HepG2 (cell line): ENCODE measurements around the gene BBLN. TPM values are rescaled to one million over a fixed set of nuclear protein-coding genes. Genes with fewer than 3 reads are reported as not detected.

Experiments used
- ARID5B ChIP-seq: IDR thresholded peaks from 2 replicates; pipeline ENCODE4 v1.4.0; 2020; ENCODE audit warnings: mild to moderate bottlenecking, missing genetic modification reagents
- EZH2 ChIP-seq: conservative IDR thresholded peaks from 2 replicates; pipeline ENCODE4 v1.6.1; 2012; ENCODE audit warnings: mild to moderate bottlenecking, low read depth, low read length, moderate library complexity
- GMEB2 ChIP-seq: IDR thresholded peaks from 2 replicates; pipeline ENCODE4 v1.6.1; 2016; ENCODE audit warnings: missing biosample characterization, missing genetic modification reagents, low read depth
- HINFP ChIP-seq: sonication (generic); formaldehyde crosslinking; IDR thresholded peaks from 2 replicates; pipeline ENCODE4 v1.4.0; 2020; ENCODE audit warnings: low read depth, mild to moderate bottlenecking, missing genetic modification reagents
- HNRNPK ChIP-seq: fragments of 200-400 bp; formaldehyde crosslinking; IDR thresholded peaks from 2 replicates; pipeline ENCODE4 v1.6.1; 2018; ENCODE audit warnings: low read length, low read depth, moderate library complexity, mild to moderate bottlenecking; ENCODE audit not compliant: poor library complexity, severe bottlenecking
- HNRNPUL1 ChIP-seq: fragments of 200-400 bp; formaldehyde crosslinking; IDR thresholded peaks from 2 replicates; pipeline ENCODE4 v1.6.1; 2017; ENCODE audit warnings: low read depth, mild to moderate bottlenecking, low read length, moderate library complexity
- PPARG ChIP-seq: conservative IDR thresholded peaks from 2 replicates; pipeline ENCODE4 v1.6.1; 2016; ENCODE audit warnings: missing biosample characterization, missing genetic modification reagents
- SNAPC5 ChIP-seq: sonication (generic); formaldehyde crosslinking; IDR thresholded peaks from 2 replicates; pipeline ENCODE4 v1.8.1; 2023; ENCODE audit warnings: mild to moderate bottlenecking, missing genetic modification reagents, borderline replicate concordance
- TMF1 ChIP-seq: sonication (generic); formaldehyde crosslinking; IDR thresholded peaks from 2 replicates; pipeline ENCODE4 v1.8.1; 2022; ENCODE audit warnings: low read depth, missing genetic modification reagents
- ZBTB21 ChIP-seq: sonication (generic); formaldehyde crosslinking; IDR thresholded peaks from 2 replicates; pipeline ENCODE4 v1.4.0; 2020; ENCODE audit warnings: missing genetic modification reagents
- ZNF280D ChIP-seq: sonication (generic); formaldehyde crosslinking; IDR thresholded peaks from 2 replicates; pipeline ENCODE4 v1.5.1; 2020; ENCODE audit warnings: mild to moderate bottlenecking, missing genetic modification reagents
- ZNF503 ChIP-seq: sonication (generic); formaldehyde crosslinking; IDR thresholded peaks from 2 replicates; pipeline ENCODE4 v1.4.0; 2020; ENCODE audit warnings: missing genetic modification reagents
- ZNF580 ChIP-seq: IDR thresholded peaks from 2 replicates; pipeline ENCODE4 v1.6.1; 2016; ENCODE audit warnings: low read depth, borderline replicate concordance
- ZSCAN30 ChIP-seq: sonication (generic); formaldehyde crosslinking; IDR thresholded peaks from 2 replicates; pipeline ENCODE4 v1.5.0; 2020; ENCODE audit warnings: mild to moderate bottlenecking, missing genetic modification reagents
- polyA plus RNA-seq, 8 experiments: library from polyadenylated mRNA; depleted of rRNA in 3 of 8; stranded (reverse) in 7 of 8; unstranded in 1 of 8; fragments of >200 nt; fragmentation: Illumina TruSeq in 4 of 8; extraction: Trizol in 4 of 8; gene quantifications; 2 replicates each; pipeline versions ENCODE4 v1.2.1 to v1.2.3, GENCODE V29; 2011 to 2016; ENCODE audit warnings: low read depth in 4 of 8, missing spikeins in 1 of 8, mixed read lengths in 1 of 8; ENCODE audit not compliant: insufficient read depth in 1 of 8
- total RNA-seq, 5 experiments: library from RNA; depleted of rRNA; stranded (reverse); fragments of >200 nt; fragmentation: Illumina TruSeq; extraction: Trizol; gene quantifications; 2 replicates each; pipeline ENCODE4 v1.2.3, GENCODE V29; 2016; ENCODE audit warnings: low read depth in 1 of 5

Gene BBLN
- total and polyA plus RNA-seq, 2 of the 13 experiments (the other 11 are each of a cell fraction or from before 2014, with no cell fraction given) = 27.6 to 33.1 TPM

- peak; percentile 33 for TF ChIP-seq HNRNPK
- no peak for TF ChIP-seq ZBTB21 (CRISPR knock-in tag)
- 0 out of 2 replicates have a peak, but pooled peaks have one; percentile 10 for TF ChIP-seq ARID5B (CRISPR knock-in tag)
- TF ChIP-seq EZH2 = no peak
- no peak for TF ChIP-seq GMEB2 (CRISPR knock-in tag)
- TF ChIP-seq SNAPC5 (CRISPR knock-in tag) = no peak
- TF ChIP-seq ZSCAN30 (CRISPR knock-in tag) = no peak
- no peak for TF ChIP-seq ZNF503 (CRISPR knock-in tag)
- peak; percentile 41; the same call in 1 of the 2 replicates for TF ChIP-seq ZNF580 (CRISPR knock-in tag)
- TF ChIP-seq PPARG (CRISPR knock-in tag) = no peak
- no peak for TF ChIP-seq HINFP (CRISPR knock-in tag)
- TF ChIP-seq ZNF280D (CRISPR knock-in tag) = no peak
- TF ChIP-seq TMF1 (CRISPR knock-in tag) = peak; percentile 67; the same call in 1 of the 2 replicates
- no peak for TF ChIP-seq HNRNPUL1
These were observed at the start of gene BBLN (continued) for GRCh38 chr9:128159784-128160602.
